ENCODE data around the gene MCRIP1. TPM values are rescaled to one million over a fixed set of nuclear protein-coding genes. Genes with fewer than 3 reads are reported as not detected.

Gene MCRIP1
- total and polyA plus RNA-seq, 2 of the 4 experiments (the other 2 are of a cell fraction), result 56.5 to 164 TPM

DNA sequence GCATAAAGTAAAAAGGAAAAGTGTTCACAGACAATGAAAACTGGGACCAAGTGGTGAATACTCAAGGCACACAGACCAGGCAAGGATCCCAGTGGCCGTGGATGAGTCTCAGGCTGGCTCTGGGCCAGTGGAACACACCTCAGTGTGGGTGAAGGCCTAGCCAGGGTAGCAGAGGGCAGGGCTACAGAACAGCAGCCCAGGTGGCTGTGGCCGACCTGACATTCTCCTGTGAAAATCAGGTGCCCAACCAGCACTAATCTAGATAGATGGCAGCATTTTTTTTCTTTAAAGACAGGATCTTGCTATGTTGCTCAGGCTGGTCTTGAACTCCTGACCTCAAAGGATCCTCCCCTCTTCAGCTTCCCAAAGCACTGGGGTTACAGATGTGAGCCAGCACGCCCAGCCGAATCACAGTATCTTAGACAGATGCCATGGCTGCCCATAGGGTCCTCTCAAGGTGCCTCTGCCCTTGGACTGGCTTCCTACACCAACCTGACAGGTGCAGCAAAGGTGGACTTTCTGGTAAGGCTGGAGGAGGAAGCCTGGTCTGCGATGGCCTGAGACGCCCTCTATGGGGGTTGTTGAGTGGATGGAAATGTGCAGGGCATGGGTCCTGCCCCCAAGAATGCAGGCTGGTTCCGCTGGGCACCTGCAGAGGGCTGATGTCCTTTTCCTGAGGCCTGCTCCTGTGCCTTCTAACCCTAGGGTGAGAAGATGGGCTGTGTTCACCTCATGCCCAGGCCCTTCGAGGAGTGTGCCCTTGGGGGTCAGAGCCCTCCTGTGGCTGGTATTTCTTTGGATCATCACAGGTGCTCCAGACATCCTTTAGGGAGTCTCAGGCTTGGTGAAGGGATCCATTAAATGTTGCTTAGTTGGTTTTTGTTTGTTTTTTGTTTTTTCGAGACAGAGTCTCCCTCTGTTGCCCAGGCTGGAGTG is 31.0 kb upstream of the MCRIP1 start:
- Histone ChIP-seq H3K27ac (ENCODE audit: insufficient read depth, low read length) (no peak overlapping the region), H3K56ac (ENCODE audit: extremely low read depth, insufficient read depth, low read length) (no peak overlapping the region), H3K36me3 (ENCODE audit: control insufficient read depth, insufficient read depth, low read length) (peaks cover 38% of the 10 kb centered on the region), H3K4me2 (ENCODE audit: low read depth, low read length) (no peak overlapping the region), H4K20me1 (ENCODE audit: insufficient read depth, low read length) (peaks cover 48% of the 10 kb centered on the region), H4K91ac (ENCODE audit: insufficient read depth, low read depth, low read length) (no peak overlapping the region), H4K5ac (ENCODE audit: low read depth, low read length) (no peak overlapping the region), H2AFZ (replicated peaks; ENCODE audit: low read length, poor library complexity) (peak overlapping the region; percentile 8), H3K9me3 (ENCODE audit: control insufficient read depth, insufficient read depth, low read length) (no peaks in the 10 kb centered on the region), H2BK20ac (ENCODE audit: low read depth, low read length) (no peak overlapping the region), H2AK5ac (ENCODE audit: low read depth, low read length) (no peak overlapping the region), H2BK5ac (ENCODE audit: low read depth, low read length, poor library complexity, severe bottlenecking) (no peak overlapping the region), H2AK9ac (replicated peaks; ENCODE audit: low read depth, low read length, poor library complexity) (peak overlapping the region; percentile 70), H2BK120ac (ENCODE audit: low read depth, low read length) (no peak overlapping the region), H3K79me1 (ENCODE audit: low read depth in 1 of 2, low read length in 2 of 2) (peaks cover 17 to 80% of the 10 kb centered on the region in 2 experiments; a peak in 3 of 4 replicates), H3K18ac (ENCODE audit: low read depth, low read length) (no peak overlapping the region), H2BK15ac (ENCODE audit: low read depth, low read length) (no peak overlapping the region), H4K8ac (ENCODE audit: low read depth in 2 of 2, low read length in 2 of 2) (no peak overlapping the region), H3K4me3 (ENCODE audit: insufficient read depth, low read depth, low read length) (no peak overlapping the region), H3K4me1 (ENCODE audit: control insufficient read depth, insufficient read depth, low read length) (peaks cover 27% of the 10 kb centered on the region), H3K4ac (ENCODE audit: low read depth, low read length) (no peak overlapping the region), H3K23ac (ENCODE audit: low read depth, low read length) (0 out of 2 replicates have a peak overlapping the region, but pooled peaks have one; percentile 24), H3K9me1 (ENCODE audit: insufficient read depth, low read length) (peaks cover 11% of the 10 kb centered on the region), H3K9ac (ENCODE audit: low read depth, low read length) (no peak overlapping the region), H3K27me3 (ENCODE audit: control insufficient read depth, insufficient read depth, low read length) (no peaks in the 10 kb centered on the region), H3K14ac (replicated peaks; ENCODE audit: low read depth, low read length) (no peak overlapping the region)
- intact Hi-C loops (cut with micrococcal nuclease), result no loop called here
- ChIA-PET POLR2A (ENCODE audit: unreplicated experiment) (no interaction called here), CTCF (no interaction called here)
- DNase-seq, result no peak
- no TSS peak for BruUV-seq (replicated peaks)
- TF ChIP-seq FOS (IDR thresholded peaks at IDR 0.05; ENCODE audit: low read depth, low read length) (no peak), RAD21 (IDR thresholded peaks at IDR 0.05; ENCODE audit: low read length) (no peak), CHD1 (IDR thresholded peaks at IDR 0.05; ENCODE audit: low read depth, low read length) (no peak), RCOR1 (IDR thresholded peaks at IDR 0.05; ENCODE audit: insufficient replicate concordance, low read length) (no peak), RFX5 (IDR thresholded peaks at IDR 0.05; ENCODE audit: low read depth, low read length) (no peak), POLR2A (IDR thresholded peaks at IDR 0.05; ENCODE audit: low read depth, low read length) (no peak), NFE2L2 (IDR thresholded peaks at IDR 0.05; ENCODE audit: low read depth, low read length) (no peak)
- TF ChIP-seq, protein P1, sequence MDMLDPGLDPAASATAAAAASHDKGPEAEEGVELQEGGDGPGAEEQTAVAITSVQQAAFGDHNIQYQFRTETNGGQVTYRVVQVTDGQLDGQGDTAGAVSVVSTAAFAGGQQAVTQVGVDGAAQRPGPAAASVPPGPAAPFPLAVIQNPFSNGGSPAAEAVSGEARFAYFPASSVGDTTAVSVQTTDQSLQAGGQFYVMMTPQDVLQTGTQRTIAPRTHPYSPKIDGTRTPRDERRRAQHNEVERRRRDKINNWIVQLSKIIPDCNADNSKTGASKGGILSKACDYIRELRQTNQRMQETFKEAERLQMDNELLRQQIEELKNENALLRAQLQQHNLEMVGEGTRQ (IDR thresholded peaks at IDR 0.05; ENCODE audit: low read depth, low read length), result no peak
- dilution Hi-C loops (cut with HindIII; ENCODE audit: low sequenced_read_pairs, unreplicated experiment), result no loop called here
- in situ Hi-C loops (cut with MboI; ENCODE audit: low sequenced_read_pairs), result no loop called here
- no peak for ATAC-seq (ENCODE audit: low read depth)
- 81% methylated on average over 5 of the region's 9 CpGs; no CpG with 5 or more reads in 1 of the 2 experiments for WGBS, 2 experiments (ENCODE audit: extremely low coverage in 2 of 2, insufficient read length in 1 of 2)
